ENCODE measurements around the gene COL9A3. TPM values are rescaled to one million over a fixed set of nuclear protein-coding genes. Genes with fewer than 3 reads are reported as not detected.
A peak's percentile ranks its signal among the peaks of the same experiment; 100 is the strongest.

Gene COL9A3
- total RNA-seq, 4 donors from 2014 or later, result 6.0 to 223 (median 8.0) TPM

- Histone ChIP-seq H3K9me3 (no peaks in the 10 kb centered on the region), H3K4me3 (no peak overlapping the region), H3K27me3 (no peaks in the 10 kb centered on the region), H3K36me3 (peaks cover 0 to 38% (median 17%) of the 10 kb centered on the region in 4 donors), H3K4me1 (peaks cover 17 to 30% (median 22%) of the 10 kb centered on the region in 4 donors), H3K27ac (no peak overlapping the region)
- DNase-seq, result peak; percentile 72
- 42 to 73% methylated on average over 8 to 20 of the region's 21 CpGs for WGBS, 2 donors (ENCODE audit: low coverage in 1 of 2)
- in situ Hi-C loops (cut with MboI; ENCODE audit: low pct_ligation_motif_present in 1 of 4, low pct_unique_long_range_greater_than_20kb in 1 of 4, low sequenced_read_pairs in 3 of 4) (loop anchor here in 2 of 4 donors (10.0 kb wide), 1 partner anchor 144 kb away; no protein-coding TSS in a partner anchor), intact Hi-C loops (cut with DNase I; ENCODE audit: low total_unique reads) (no loop called here)
- TF ChIP-seq POLR2AphosphoS5 (IDR thresholded peaks at IDR 0.05) (no peak), CTCF (IDR thresholded peaks at IDR 0.05) (peak; percentile 89 to 96 (median 93))
Observed at GRCh38 chr20:62808211-62808865, 8.5 kb upstream of the COL9A3 start.

- DNase-seq, result no peak
- Histone ChIP-seq H3K4me1 (peaks cover 15 to 26% (median 18%) of the 10 kb centered on the region in 4 donors), H3K4me3 (no peak overlapping the region), H3K9me3 (no peaks in the 10 kb centered on the region), H3K36me3 (peaks cover 0 to 38% (median 17%) of the 10 kb centered on the region in 4 donors), H3K27ac (no peak overlapping the region), H3K27me3 (peaks cover 7% of the 10 kb centered on the region)
- no peak for TF ChIP-seq POLR2AphosphoS5 (IDR thresholded peaks at IDR 0.05)
- no peak for TF ChIP-seq CTCF (IDR thresholded peaks at IDR 0.05)
- in situ Hi-C loops (cut with MboI; ENCODE audit: low pct_ligation_motif_present in 1 of 4, low pct_unique_long_range_greater_than_20kb in 1 of 4, low sequenced_read_pairs in 3 of 4) (loop anchor here in 2 of 4 donors (10.0 kb wide), 1 partner anchor 145 kb away; no protein-coding TSS in a partner anchor), intact Hi-C loops (cut with DNase I; ENCODE audit: low total_unique reads) (no loop called here)
- 95% methylated on average over 24 of the region's 24 CpGs; no CpG with 5 or more reads in 1 of the 2 donors for WGBS, 2 donors (ENCODE audit: low coverage in 1 of 2)
Observed at GRCh38 chr20:62809530-62810428, 7.1 kb upstream of the COL9A3 start.

- in situ Hi-C loops (cut with MboI; ENCODE audit: low pct_ligation_motif_present in 1 of 4, low pct_unique_long_range_greater_than_20kb in 1 of 4, low sequenced_read_pairs in 3 of 4), result no loop called here
- H3K27me3 ChIP-seq, result peaks cover 22% of the 10 kb centered on the region
- no peak overlapping the region for H3K27ac ChIP-seq
- intact Hi-C loops (cut with DNase I; ENCODE audit: low total_unique reads), result no loop called here
- H3K9me3 ChIP-seq, result no peaks in the 10 kb centered on the region
- peaks cover 0 to 38% (median 17%) of the 10 kb centered on the region in 4 donors for H3K36me3 ChIP-seq
- no peak for TF ChIP-seq POLR2A (IDR thresholded peaks at IDR 0.05)
- no peak for TF ChIP-seq EP300 (IDR thresholded peaks at IDR 0.05; ENCODE audit: low read depth)
- no peak for TF ChIP-seq CTCF (IDR thresholded peaks at IDR 0.05)
- no peak for TF ChIP-seq POLR2AphosphoS5 (IDR thresholded peaks at IDR 0.05)
- H3K4me1 ChIP-seq, result peaks cover 13 to 29% (median 20%) of the 10 kb centered on the region in 4 donors
- no peak for DNase-seq
- no peak overlapping the region for H3K4me3 ChIP-seq
- 94% methylated on average over 8 of the region's 21 CpGs; no CpG with 5 or more reads in 1 of the 2 donors for WGBS, 2 donors (ENCODE audit: low coverage in 1 of 2)
Observed at GRCh38 chr20:62811320-62811719, 5.5 kb upstream of the COL9A3 start.

GRCh38 chr20:62811720-62812119 is 5.1 kb upstream of the COL9A3 start:
- peaks cover 0 to 38% (median 17%) of the 10 kb centered on the region in 4 donors for H3K36me3 ChIP-seq
- peaks cover 26% of the 10 kb centered on the region for H3K27me3 ChIP-seq
- DNase-seq, result no peak
- peaks cover 11 to 29% (median 20%) of the 10 kb centered on the region in 4 donors for H3K4me1 ChIP-seq
- TF ChIP-seq POLR2A (IDR thresholded peaks at IDR 0.05) (no peak), CTCF (IDR thresholded peaks at IDR 0.05) (no peak), POLR2AphosphoS5 (IDR thresholded peaks at IDR 0.05) (no peak), EP300 (IDR thresholded peaks at IDR 0.05; ENCODE audit: low read depth) (no peak)
- H3K9me3 ChIP-seq, result no peaks in the 10 kb centered on the region
- H3K4me3 ChIP-seq, result no peak overlapping the region
- in situ Hi-C loops (cut with MboI; ENCODE audit: low pct_ligation_motif_present in 1 of 4, low pct_unique_long_range_greater_than_20kb in 1 of 4, low sequenced_read_pairs in 3 of 4), result no loop called here
- intact Hi-C loops (cut with DNase I; ENCODE audit: low total_unique reads), result no loop called here
- WGBS, 2 donors (ENCODE audit: low coverage in 1 of 2), result 92% methylated on average over 10 of the region's 10 CpGs; no CpG with 5 or more reads in 1 of the 2 donors
- H3K27ac ChIP-seq, result no peak overlapping the region

Data from transverse colon (tissue), 4 donors.